HG02870 (cell line): ENCODE results near the gene TSPAN18.

Source experiments
- ATAC-seq: cut with Tn5 transposase; IDR thresholded peaks from one replicate; pipeline ENCODE4 v1.9.1; 2021; ENCODE audit warnings: mild to moderate bottlenecking, moderate library complexity; ENCODE audit not compliant: unreplicated experiment

The TSPAN18 gene

DNA sequence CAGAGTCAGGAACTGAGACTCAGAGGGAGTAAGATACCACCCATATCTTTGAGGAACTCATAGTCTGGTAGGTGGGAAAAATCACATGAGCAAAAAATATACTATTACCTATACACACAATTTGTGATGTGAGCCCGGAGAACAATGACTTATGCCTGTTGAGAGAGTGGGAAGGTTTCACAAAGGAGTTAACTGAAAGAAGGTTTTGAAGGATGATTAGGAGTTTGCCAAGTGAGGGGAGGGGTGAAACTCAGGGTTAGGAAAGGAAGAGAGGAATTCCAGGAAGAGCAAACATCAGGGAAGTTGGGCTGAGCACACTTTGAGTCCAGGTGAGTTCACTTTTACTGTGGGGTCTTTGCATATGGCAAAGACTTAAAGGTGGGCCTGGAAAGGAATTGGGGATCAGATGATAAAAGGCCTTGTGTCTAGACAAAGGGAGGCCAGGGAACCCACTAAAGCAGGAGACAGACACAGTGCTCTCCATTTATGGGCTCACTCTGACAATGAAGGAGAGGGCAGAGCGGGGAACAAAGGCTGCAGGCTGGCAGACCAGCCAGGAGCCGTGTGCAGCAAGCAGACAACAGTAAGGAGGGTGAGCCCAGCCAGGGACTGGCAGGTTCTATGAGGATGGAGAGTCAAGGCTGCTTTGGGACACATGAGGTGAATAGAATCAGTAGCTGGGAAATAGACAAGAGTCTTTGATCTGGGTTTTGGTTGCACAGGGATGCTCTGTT, 33.1 kb downstream of the TSPAN18 start:
- no peak for ATAC-seq

DNA sequence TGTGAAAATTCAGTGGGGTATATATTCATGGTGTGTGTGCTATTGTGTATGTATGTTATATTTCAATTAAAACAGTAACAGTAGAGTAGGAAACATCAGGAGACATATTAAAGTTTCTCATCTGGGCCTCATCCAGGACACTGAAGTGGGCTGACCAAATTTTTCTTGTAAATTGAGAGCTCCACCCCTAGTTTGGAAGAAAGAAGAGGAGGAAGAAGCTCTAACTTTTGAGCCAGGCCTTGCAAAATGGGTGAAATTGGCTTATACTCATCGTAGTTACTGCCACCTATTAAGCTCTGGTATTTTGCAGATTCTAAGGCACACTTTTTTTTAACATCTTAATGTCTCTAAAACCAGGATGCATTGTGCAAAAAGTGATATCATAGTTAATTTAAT, 33.7 kb downstream of the TSPAN18 start:
- no peak for ATAC-seq

DNA sequence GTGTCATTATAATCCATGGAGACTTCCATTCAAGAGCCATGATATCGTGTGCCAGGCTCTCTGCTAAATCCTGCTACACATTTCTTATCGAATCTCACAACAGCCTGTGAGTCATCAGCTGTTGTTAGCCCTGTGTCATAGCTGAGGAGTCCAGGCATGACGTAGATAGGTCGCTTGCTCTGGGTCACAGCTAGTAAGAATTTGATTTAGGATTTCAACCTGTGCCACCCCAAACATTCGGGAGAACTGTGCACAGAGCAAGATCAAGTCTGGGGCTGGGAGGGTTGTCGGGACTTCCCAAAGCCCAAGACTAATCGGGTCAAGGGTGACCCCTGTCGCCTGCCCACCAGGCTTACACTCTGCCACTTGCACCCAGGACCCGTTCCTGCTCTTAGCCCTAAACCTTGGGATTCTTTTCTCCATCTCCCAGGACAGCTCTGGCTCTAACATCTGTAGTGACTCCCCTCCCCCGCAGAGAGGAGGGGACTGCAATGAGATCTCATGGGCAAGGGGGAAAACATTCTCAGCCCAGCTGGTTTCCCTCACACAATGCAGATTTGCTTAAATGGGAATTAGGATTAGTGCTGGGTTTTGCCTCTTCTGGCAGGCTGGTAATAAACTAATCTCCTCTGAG, 34.3 kb downstream of the TSPAN18 start:
- no peak for ATAC-seq

DNA sequence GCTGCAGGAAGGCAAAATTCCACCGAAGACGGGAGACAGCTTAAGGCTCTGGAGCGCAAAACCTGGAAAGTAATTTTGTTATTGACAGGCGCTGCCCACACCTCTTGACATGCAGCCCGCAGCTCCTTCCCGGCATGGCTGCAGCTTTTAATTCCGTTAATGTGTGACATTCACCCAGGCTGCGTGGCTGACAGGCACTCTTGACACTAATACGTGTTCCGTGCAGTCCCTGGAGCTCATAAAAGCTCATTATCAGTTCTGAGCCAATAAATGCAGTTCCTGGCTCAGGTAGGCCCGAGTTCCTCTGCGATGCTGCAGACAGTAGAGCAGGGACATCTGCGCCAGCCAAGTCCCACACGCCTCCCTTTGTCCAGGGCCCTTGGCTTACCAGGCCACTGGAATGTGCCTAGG, 34.8 kb downstream of the TSPAN18 start:
- no peak for ATAC-seq

DNA sequence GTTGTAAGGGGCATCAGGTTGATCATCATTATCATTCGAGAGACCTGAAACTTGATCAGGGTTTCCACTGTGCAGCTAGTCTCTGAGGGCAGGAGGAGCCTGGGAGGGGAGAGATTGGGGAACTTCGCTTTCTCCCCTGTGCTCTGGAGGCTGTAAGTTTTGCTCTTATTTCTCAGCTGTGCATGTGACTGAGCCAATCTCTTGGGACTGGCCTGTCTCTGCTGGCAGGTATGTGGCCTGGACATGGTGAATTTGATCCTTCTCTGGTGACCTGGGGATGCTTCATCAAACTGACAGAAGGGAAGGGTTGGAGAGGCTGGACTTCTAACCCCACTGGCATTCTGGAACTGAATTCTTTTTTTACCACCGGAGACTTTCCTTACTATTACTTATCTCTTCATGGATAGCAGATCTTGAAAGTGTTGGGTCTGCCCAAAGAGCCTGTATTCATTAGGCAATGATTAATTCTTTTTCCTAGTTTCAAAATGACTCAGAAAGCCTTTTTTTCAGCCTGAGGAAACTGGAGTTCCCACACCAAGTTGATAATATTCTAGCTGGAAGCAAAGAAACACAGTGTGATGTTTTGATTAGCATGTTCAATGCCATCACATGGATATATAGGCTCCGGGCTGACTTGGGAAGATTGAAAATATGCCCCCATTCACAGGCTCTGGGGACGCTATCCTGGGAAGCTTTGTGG, 36.5 kb downstream of the TSPAN18 start:
- no peak for ATAC-seq

DNA sequence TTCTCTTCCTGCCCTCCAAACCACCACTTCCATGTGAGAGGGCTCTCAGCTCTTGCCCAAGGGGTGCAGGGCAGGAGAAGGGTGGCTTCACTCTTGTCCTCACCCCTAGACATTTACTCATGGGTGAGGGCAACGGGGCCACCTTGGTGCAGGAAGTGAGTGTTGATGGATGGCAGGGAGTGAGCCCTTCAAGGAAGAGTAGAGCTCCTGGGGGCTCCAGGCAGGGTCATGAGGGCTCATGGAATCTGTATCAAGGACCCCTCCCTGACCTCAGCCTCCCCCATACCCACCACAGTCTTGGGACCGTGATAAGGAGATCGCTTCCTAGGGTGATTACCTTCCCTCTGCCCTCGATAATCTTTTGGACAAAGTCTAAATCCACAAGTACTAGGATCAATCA, 37.8 kb downstream of the TSPAN18 start:
- ATAC-seq, result no peak

DNA sequence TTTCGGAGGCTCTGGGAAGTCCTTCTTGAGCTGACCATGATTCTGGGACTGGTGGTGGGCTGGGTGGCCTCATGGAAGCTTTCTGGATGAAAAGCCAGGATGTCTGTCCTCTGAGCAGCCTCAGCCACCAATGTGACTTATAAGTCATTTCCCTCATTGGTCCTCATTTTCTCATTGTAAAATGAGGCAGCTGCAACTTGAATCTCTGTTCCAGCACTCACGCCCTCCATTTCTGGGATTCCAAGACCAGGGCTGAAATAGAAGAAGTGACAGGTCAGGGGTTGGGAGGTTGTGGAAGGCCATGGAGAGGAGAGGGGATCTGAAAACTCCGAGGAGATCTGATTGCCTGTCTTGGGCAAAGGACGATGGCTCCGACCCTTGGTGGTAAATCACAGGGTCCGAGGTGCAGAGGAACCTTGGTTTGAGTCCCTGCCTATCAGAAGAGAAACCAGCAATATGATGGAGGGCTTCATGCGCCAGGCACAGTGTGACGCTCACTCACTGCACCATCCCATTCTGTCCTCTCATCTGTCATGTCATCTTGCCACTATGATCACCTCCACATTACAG, 38.3 kb downstream of the TSPAN18 start:
- no peak for ATAC-seq

DNA sequence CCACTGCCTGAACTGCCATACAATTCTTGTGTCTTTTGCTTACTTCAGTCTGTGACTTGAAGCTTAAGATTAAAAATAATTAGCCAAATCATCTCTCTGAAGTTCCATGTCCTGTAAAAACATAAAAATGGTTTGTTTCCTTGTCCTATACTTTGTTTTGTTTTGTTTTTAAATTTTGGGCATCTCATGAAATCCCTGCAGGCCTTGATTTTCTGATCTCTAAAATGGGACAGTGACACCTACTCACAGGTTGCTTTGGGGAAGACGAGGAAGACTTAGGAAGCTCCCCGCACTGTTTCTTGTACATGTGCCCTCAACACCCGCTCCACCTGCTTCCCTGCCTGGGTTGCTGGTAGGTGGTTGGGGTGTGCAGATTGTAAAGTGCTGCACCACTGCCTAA, 38.9 kb downstream of the TSPAN18 start:
- no peak for ATAC-seq

DNA sequence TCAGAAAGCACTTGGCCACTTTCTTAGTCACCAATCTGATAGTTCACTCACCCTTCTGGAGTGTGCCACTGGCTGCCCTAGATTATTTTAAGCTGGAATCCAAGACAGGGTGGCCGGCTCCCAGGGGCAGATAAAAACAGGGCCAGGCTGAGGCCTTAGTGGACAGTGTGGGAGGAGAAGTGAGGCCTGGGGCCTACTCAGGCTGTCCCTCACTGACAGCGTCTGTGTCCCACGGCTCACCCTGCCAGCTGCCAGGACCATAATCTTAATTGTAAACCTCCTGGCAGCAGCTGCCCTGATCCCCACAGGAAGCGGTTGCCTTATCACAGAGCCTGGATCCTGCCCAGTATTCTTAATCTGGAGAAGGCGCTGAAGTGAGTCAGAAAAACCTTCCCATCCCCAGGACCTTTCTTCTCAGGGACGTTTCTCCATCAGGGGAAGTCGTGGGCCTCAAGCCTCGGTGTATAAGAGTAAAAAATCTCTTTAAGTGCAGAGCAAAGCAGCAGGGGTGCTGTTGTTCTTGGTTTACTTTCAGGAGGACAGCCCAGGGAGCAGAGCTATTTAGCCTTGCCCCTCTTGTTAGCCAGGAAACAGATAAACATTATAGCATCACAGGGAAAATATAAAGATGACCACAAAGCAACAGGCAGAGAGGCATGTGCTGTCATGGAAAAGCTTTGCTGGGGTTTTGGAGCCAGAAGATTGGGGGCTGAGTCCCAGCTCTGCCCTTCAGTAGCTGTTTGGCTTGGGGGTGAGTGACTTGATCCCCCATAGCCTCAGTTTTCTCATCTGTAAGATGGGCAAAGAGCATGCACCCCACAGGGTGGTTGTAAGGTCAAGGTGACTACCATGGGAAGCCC, 39.6 kb downstream of the TSPAN18 start:
- ATAC-seq, result no peak

DNA sequence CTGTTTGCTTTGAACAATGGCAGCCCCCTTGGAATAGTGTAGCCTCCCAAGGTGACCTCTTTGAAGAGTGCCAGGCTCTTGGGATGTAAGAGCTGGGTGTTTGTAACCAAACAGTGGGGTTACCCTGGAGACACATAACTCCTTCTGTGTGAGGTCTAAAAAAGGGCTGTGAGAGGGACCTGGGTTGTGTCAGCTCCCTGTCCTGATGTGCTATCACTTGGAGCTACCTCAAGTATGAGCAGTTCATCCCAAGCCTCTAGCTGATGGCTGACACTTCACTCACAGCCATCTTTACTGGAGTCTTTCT, 40.2 kb downstream of the TSPAN18 start:
- ATAC-seq, result no peak

DNA sequence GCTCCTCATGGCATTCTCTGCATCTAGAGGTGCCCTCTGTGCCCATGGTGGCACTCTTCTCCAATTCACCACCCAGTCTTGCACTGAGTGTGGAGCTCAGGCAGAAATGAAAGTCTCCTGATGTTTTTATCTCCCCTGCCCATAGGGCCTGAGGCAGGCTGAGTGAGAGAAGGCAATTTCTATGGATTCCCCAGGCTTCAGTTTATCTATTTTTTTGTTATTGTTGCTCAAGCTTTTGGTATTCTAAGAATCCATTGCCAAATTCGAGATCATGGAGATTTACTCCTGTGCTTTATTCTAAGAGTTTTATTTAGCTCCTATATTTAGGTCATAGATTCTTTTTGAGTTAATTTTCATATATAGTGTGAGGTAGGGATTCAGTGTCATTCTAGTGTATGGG, 40.7 kb downstream of the TSPAN18 start:
- ATAC-seq, result no peak

DNA sequence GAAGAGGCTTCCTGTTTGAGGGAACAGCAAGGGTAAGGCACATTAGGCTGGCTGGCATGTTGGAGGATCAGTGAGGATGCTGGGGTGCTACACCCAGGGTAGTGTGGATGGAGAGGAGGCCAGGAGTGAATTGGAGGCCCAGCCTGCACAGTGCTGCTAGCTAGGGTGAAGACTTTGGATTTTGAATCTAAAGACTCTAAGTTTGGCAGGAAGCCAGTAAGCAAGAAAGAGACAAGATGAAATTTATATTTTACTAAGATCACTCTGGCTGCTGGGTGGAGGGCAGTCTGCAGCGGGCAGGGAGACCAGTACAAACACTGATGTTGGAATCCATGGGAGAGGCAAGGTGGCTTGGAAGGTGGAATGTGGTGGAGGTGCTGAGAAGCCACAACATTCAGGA, 43.6 kb downstream of the TSPAN18 start:
- no peak for ATAC-seq

DNA sequence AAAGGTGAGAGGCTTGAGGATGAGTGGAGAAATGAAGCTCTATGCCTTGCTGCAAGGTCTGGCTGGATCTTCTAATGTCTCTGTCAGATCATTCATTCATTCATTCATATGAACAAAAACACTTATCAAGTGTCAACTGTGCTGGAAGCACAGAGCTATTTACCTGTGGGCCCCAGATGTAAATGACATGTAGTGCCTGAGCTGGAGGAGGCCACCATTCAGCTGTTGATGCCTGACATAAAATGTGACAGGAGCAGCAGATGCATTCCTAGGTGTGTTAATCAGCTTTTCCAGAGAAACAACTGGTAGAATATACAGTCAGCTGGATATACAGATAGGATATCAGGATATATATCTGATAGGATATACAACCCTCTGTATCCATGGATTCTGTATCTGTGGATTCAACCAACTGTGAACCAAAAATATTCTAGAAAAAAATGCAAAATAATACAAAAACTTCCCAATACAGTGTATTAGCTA, 44.5 kb downstream of the TSPAN18 start:
- no peak for ATAC-seq

DNA sequence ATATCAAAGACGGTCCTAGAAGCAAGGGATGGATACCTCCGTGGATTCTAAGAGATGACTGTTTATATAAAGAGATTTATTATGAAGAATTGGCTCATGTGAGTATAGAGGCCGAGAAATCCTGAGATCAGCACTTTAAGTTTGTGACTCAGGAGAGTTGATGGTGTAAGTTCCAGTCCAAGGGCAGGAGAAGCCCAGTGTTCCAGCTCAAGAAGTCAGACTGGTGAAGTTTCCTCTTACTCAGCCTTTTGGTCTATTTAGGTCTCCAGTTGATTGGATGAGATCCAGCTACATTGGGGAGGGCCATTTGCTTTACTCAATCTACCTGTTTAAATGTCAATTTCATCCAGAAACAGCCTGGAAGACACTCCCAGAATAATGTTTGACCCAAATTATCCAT, 45.1 kb downstream of the TSPAN18 start:
- no peak for ATAC-seq

DNA sequence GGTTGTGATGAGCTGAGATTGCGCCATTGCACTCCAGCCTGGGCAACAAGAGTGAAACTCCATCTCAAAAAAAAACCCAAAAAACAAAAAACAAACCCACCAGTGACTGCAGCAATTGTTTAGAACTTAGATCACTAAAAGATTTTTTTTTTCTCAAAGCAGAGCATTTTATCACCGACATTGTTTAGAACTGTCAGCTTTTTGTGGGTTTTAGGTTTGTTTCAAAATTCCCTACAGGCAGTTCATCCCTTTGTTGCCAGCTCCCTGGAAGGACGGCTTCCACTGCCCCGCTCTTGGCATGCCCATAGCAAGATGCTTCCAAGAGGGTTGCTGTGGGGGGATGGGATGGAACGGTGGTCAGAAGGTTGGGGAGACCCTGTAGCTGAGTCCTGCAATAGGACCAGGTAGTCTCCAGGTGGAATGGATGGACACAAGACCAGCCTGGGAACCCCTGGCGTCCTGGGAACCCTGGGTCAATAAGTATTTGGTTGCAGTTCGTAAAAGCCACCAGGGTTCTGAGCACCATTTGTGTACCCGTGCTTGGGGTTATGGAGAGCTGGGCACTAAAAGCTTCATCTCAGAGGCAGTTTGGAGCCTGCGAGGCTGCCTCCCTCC, 46.7 kb downstream of the TSPAN18 start:
- no peak for ATAC-seq

DNA sequence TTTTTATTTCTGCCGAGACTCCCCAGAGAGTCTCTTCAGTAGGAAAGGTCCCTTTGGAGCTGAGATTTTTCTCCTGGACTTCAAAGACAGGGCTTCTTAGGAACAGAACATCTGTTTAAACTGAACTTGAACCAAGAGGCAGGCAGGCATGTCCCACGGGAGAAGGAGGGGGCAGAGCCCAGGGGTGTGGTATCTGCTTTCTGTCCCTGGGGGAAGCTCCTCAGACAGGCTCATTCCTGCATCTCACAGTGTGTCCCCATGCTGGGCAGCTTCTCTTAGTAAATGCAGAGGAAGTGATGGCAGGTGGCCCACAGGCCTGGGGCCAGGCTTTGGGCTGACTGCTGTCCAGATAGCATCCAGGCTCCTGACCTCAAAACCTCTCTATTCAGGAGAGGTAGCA, 47.3 kb downstream of the TSPAN18 start:
- ATAC-seq, result no peak

DNA sequence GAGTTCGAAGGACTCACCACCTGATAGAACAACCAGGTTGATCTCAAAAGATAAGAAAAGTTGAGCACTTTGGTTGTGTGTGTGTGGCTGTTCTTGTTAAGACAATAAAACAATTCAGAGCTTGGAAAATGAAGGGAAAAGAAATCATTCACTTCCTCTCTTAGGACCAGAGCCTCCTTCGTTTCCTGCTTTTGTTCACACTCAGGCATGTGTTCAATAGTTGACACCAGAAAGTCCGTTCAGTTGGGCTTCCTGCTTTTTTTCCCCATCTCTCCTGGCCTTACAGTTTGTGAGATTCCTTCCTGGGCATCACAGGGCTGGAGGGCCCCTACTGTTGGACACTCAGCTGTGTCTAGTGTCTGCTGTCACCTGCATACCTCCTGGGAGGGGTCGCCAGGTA, 48.0 kb downstream of the TSPAN18 start:
- no peak for ATAC-seq

DNA sequence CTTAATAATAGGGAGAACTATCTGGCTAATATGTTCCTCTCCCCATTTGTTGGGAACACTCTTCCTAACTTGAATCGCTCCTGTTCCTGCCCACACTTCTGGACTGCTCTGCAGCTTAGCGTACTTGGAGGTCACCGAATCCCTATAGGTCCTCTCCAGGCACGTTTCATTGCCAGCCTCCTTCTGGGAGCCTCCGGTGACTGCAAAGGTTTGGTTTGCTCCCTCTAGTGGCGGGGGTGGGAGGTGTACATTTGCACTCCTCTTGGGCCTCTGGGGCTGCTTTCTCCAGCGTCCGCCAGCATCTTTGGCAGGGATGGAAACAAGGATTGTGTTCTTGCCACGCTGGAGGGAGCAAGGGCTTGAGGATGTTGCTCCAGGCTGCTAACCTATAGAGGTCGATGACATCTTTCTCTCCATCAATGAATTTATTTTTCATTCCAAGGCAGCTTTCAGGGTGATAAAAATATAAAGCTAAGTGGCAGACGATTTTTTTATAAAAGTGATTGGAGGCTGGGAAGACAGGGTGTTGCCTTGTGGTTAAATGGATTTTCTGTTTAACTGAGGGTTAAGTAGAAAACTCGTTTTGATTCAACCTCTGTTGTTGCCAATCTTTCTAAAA, 48.7 kb downstream of the TSPAN18 start:
- no peak for ATAC-seq

DNA sequence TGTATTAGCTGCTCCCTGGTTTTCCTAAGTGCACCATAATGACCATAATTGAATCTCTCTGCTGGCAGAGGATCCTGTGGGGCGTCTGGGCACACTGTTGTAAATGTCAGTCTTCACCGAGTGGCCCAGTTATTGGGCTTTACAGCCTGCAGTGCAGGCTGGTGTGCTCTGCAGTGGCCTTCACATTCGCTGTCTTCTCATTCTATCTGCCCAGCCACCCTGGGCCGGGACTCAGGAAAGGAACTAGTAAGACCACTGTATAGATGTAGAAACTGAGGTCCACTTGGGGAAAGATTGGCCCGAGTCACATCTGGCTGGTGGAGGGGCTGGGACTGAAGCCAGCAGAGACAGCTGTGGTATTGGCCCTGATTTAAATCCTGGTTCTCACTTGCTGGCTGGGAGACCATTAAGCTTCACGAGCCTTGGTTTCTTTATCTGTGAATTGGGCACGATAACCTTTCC, 49.3 kb downstream of the TSPAN18 start:
- ATAC-seq, result no peak
